Activated CD4-positive, alpha-beta memory T cell treated with anti-CD3 and anti-CD28 coated beads, Interleukin-2, amount 10 ng/mL, durations not matched to agents 7 days and 5 days (primary cell): ENCODE results near the gene PDE4D. TPM values are rescaled to one million over a fixed set of nuclear protein-coding genes. Genes with fewer than 3 reads are reported as not detected.

Source experiments
- CTCF ChIA-PET: fragments of 350-600 bp; sonication (Branson Sonifier 250); formaldehyde crosslinking; loops from one replicate; lab custom pipeline; 2021; ENCODE audit warnings: antibody characterized with exemption, inconsistent platforms; lab: Charles Lee
- POLR2A ChIA-PET: fragments of 350-600 bp; sonication (Branson Sonifier 250); formaldehyde crosslinking; loops from one replicate; lab custom pipeline; 2021; ENCODE audit warnings: antibody characterized with exemption; lab: Charles Lee
- DNase-seq: peaks from one replicate; pipeline ENCODE4 v3.0.0-alpha.2; 2020
- H3K27ac Mint-ChIP-seq: one replicate; pipeline ENCODE4 v1.8.0; 2021; ENCODE audit warnings: mild to moderate bottlenecking, mixed read lengths
- H3K27me3 Mint-ChIP-seq: one replicate; pipeline ENCODE4 v1.8.0; 2021; ENCODE audit warnings: mixed read lengths
- H3K36me3 Mint-ChIP-seq: one replicate; pipeline ENCODE4 v1.8.0; 2021; ENCODE audit warnings: low read depth, mixed read lengths
- H3K4me1 Mint-ChIP-seq: one replicate; pipeline ENCODE4 v1.8.0; 2021; ENCODE audit warnings: mixed read lengths
- H3K4me3 Mint-ChIP-seq: one replicate; pipeline ENCODE4 v1.8.0; 2021; ENCODE audit warnings: mild to moderate bottlenecking, mixed read lengths
- H3K9me3 Mint-ChIP-seq: one replicate; pipeline ENCODE4 v1.8.0; 2021; ENCODE audit warnings: mixed read lengths
- total RNA-seq, 2 experiments: library from RNA; stranded (reverse); gene quantifications; one replicate each; pipeline ENCODE4 v1.2.3, GENCODE V29; 2021

Gene PDE4D
- total RNA-seq, 2 experiments from 2014 or later, result 123 to 126 TPM

GRCh38 chr5:59445741-59446140 is 447.8 kb downstream of the PDE4D start:
- Mint-ChIP-seq H3K9me3 (no peaks in the 10 kb centered on the region), H3K4me1 (no peaks in the 10 kb centered on the region)

DNA sequence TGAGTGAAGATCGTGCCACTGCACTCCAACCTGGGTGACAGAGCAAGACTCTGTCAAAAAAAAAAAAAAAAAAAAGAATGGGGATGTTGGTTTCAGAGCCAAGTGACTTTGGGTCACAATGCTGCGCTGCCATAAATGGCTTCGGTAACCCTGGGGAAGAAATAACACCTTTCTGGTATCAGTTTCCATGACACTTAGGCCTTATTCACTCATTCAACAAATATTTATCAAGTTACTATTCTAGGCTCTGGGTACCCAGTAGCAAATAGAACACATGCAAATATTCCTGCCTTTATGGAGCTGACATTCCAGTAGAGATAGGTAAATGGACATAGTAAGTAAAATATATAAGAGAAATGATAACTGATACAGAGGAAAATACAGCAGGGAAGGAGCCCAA is 454.2 kb downstream of the PDE4D start:
- peaks cover 12% of the 10 kb centered on the region for H3K27me3 Mint-ChIP-seq
- POLR2A ChIA-PET, result no interaction called here
- H3K36me3 Mint-ChIP-seq, result no peaks in the 10 kb centered on the region
- H3K9me3 Mint-ChIP-seq, result no peaks in the 10 kb centered on the region
- no peak overlapping the region for H3K4me3 Mint-ChIP-seq
- no peaks in the 10 kb centered on the region for H3K4me1 Mint-ChIP-seq
- CTCF ChIA-PET, result interaction anchor here (0.7 kb wide), 1 partner anchor 248 kb away, joined by 3 read pairs; no protein-coding TSS in a partner anchor
- no peak for DNase-seq
- H3K27ac Mint-ChIP-seq, result no peak overlapping the region

More at GRCh38 chr5:59445741-59446140, 447.8 kb downstream of the PDE4D start:
- H3K27ac Mint-ChIP-seq, result no peak overlapping the region
- H3K27me3 Mint-ChIP-seq, result peaks cover 6% of the 10 kb centered on the region
- no peak for DNase-seq
- no peak overlapping the region for H3K4me3 Mint-ChIP-seq
- ChIA-PET POLR2A (no interaction called here), CTCF (no interaction called here)
- no peaks in the 10 kb centered on the region for H3K36me3 Mint-ChIP-seq

DNA sequence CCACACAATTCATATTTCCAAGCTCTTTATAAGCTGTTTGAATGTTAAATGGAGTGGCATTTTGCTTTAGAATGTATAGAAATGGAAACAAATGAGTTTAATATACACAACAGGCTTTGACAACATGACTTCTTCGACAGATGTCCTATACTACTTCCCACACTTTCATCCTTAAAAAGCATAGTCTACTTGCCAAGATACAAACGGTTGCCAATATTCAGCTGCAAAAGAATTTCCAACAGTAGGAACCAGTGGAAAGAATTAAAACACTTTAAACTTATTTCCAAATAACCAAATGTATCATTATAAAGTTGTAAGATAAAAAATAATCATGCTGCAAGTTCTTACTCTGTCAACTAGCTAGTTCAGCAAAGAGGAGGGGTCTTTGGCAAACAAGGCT is 456.4 kb downstream of the PDE4D start:
- Mint-ChIP-seq H3K27me3 (peaks cover 12% of the 10 kb centered on the region), H3K4me1 (no peaks in the 10 kb centered on the region), H3K36me3 (no peaks in the 10 kb centered on the region), H3K27ac (no peak overlapping the region), H3K9me3 (no peaks in the 10 kb centered on the region), H3K4me3 (no peak overlapping the region)
- DNase-seq, result no peak
- ChIA-PET CTCF (no interaction called here), POLR2A (no interaction called here)

DNA sequence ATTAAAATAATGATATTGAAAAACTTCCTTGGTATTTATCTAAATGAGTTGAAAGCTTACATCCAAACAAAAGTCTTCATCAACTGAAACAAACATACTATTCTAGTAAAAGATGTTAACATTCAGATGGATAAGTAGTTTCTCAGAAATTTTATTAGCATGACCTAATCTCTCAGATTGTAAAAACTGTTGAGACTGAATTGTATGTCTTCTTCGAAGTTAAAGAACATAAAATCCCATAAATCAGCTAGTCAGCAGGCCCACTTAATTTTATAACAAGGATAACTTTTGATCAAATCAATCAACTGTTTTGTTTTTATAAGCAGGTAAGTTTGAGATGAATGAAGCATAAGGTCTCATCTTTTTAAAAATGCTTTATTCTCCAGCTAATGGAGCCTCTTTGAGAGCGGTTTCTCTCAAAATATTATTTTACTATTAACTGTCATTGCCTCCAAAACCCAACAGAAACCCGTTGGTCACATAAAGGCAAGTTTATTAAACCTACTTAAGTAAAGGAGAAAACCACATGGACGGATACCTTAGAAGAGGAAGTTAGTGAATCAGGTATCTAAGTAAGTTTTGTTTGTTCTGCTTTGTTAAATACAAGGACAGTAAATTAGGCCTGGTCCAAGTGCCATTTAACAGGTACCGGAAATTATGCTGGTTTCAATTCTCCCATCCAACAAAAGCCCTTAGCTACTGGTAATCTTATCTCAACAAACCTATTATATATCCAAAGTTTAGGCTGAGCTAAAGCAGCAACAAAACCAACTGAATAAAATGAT is 457.0 kb downstream of the PDE4D start:
- Mint-ChIP-seq H3K36me3 (no peaks in the 10 kb centered on the region), H3K4me3 (no peak overlapping the region), H3K4me1 (no peaks in the 10 kb centered on the region), H3K27ac (no peak overlapping the region), H3K27me3 (peaks cover 11% of the 10 kb centered on the region), H3K9me3 (no peaks in the 10 kb centered on the region)
- POLR2A ChIA-PET, result no interaction called here
- CTCF ChIA-PET, result no interaction called here
- no peak for DNase-seq

GRCh38 chr5:59433174-59433573 is 460.4 kb downstream of the PDE4D start:
- POLR2A ChIA-PET, result no interaction called here
- Mint-ChIP-seq H3K27me3 (peaks cover 12% of the 10 kb centered on the region), H3K36me3 (no peaks in the 10 kb centered on the region), H3K27ac (no peak overlapping the region), H3K4me3 (no peak overlapping the region), H3K4me1 (no peaks in the 10 kb centered on the region), H3K9me3 (no peaks in the 10 kb centered on the region)
- DNase-seq, result no peak
- CTCF ChIA-PET, result no interaction called here

- no peaks in the 10 kb centered on the region for H3K36me3 Mint-ChIP-seq
- H3K4me1 Mint-ChIP-seq, result no peaks in the 10 kb centered on the region
- no peak overlapping the region for H3K4me3 Mint-ChIP-seq
- peaks cover 4% of the 10 kb centered on the region for H3K27me3 Mint-ChIP-seq
- no peaks in the 10 kb centered on the region for H3K9me3 Mint-ChIP-seq
- POLR2A ChIA-PET, result no interaction called here
- CTCF ChIA-PET, result no interaction called here
- H3K27ac Mint-ChIP-seq, result no peak overlapping the region
- DNase-seq, result no peak
Observed at GRCh38 chr5:59430066-59430685, 463.4 kb downstream of the PDE4D start.

DNA sequence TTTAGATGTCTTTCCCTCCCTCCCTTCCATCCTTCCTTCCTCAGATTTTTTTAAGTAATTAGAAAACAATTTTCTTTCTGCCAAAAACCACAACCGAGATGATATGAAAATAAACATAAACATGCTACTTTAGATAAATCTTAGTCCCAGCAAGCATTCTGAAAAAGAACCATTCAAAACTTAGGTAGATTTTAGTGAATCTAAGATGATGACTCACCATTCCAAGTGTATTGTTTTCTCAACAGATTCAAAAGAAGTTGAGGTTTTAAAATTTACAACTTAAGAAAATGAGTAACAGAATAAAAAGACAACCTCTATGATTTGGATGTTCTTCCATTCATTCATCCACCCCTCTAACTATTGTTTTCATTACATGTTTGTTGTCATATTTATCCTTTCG is 465.1 kb downstream of the PDE4D start:
- POLR2A ChIA-PET, result no interaction called here
- no peak overlapping the region for H3K4me3 Mint-ChIP-seq
- no peaks in the 10 kb centered on the region for H3K36me3 Mint-ChIP-seq
- DNase-seq, result no peak
- no peaks in the 10 kb centered on the region for H3K4me1 Mint-ChIP-seq
- H3K27ac Mint-ChIP-seq, result no peak overlapping the region
- H3K27me3 Mint-ChIP-seq, result peaks cover 2% of the 10 kb centered on the region
- no peaks in the 10 kb centered on the region for H3K9me3 Mint-ChIP-seq
- CTCF ChIA-PET, result no interaction called here

- Mint-ChIP-seq H3K27ac (no peak overlapping the region), H3K36me3 (no peaks in the 10 kb centered on the region)
Observed at GRCh38 chr5:59424515-59424914, 469.0 kb downstream of the PDE4D start.

DNA sequence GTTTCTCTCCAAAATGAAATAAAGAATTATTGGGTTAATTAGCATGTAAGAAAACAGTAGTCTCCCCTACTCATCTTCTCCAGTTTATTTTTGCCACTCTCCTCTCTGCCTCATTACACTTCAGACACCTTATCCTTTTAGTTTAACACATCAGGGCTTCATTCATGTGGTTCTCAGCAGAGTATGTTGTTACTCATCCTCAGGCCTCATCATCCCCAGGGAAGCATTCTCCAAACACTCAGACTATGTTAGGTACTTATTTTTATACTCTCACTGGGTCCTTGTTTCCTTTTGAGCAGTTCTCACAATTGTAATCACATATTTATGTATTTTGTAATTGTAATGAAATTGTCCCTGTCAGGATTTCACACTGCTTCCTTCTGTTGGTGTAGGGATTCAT is 470.5 kb downstream of the PDE4D start:
- ChIA-PET CTCF (no interaction called here), POLR2A (no interaction called here)
- DNase-seq, result no peak
- H3K36me3 Mint-ChIP-seq, result no peaks in the 10 kb centered on the region
- H3K9me3 Mint-ChIP-seq, result no peaks in the 10 kb centered on the region
- H3K4me3 Mint-ChIP-seq, result no peak overlapping the region
- peaks cover 6% of the 10 kb centered on the region for H3K27me3 Mint-ChIP-seq
- H3K4me1 Mint-ChIP-seq, result no peaks in the 10 kb centered on the region
- H3K27ac Mint-ChIP-seq, result no peak overlapping the region

More at GRCh38 chr5:59424515-59424914, 469.0 kb downstream of the PDE4D start:
- Mint-ChIP-seq H3K27me3 (peaks cover 4% of the 10 kb centered on the region), H3K4me1 (no peaks in the 10 kb centered on the region), H3K4me3 (no peak overlapping the region), H3K9me3 (no peaks in the 10 kb centered on the region)
- POLR2A ChIA-PET, result no interaction called here
- CTCF ChIA-PET, result no interaction called here
- no peak for DNase-seq

DNA sequence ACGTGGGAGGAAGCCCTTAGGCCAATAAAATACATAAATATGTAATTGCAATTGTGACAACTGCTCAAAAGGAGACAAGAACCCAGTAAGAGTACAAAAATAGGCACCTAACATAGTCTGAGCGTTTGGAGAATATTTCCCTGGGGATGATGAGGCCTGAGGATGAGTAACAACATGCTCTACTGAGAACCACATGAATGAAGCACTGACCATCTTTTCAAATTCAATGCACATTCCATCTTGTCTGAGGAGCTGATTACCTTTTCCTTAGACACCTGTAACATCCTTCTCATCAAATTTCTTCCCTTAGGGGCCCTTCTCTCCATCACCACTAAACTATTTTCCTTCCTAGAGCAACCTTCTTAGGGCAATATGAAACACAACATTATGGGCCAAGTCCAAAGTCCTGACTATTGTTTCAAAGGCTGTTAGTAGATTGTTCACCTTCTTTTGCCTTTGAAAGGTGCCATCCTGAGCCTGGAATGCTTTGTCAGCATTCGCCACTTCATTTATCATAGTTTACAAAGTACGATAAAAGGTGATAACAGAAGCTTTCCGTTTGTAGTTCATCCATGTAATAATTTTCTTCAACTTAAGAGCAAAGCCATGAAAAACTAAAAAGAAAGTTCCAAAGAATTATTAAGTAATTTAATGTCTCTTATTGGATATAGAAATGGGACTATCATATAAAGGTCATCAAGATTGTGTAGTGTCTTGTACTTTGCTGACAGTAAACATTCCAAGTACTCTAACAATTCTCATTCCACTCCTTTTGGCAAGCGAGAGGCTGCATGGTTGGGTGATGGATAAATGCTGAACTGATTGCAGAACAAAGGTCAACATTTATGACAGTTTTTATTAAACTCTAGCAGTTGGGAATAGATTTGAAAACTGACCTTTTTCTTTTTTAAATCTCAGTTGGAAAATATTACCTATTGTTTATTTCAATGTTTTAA is 471.3 kb downstream of the PDE4D start:
- ChIA-PET POLR2A (no interaction called here), CTCF (no interaction called here)
- Mint-ChIP-seq H3K36me3 (no peaks in the 10 kb centered on the region), H3K9me3 (no peaks in the 10 kb centered on the region), H3K4me3 (no peak overlapping the region), H3K27ac (no peak overlapping the region), H3K27me3 (peaks cover 6% of the 10 kb centered on the region), H3K4me1 (no peaks in the 10 kb centered on the region)
- DNase-seq, result no peak

DNA sequence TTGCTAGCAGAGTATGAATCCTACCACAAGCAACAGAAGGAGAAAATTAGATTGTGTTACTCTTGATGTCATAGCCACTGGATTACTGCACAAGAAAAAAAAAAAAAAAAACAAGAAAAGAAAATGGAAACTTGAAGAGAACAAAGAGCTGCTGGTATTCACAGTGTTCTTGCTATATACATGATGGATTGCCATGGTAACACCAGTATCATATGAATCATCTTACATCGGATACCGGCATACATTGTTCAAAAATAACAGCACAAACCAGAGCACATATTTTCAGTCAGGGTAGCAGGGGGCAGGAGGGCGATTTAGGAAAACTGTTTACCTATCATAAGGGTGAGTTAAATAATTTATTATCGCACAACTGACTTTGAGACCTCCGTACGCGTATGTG is 472.9 kb downstream of the PDE4D start:
- H3K4me1 Mint-ChIP-seq, result no peaks in the 10 kb centered on the region

DNA sequence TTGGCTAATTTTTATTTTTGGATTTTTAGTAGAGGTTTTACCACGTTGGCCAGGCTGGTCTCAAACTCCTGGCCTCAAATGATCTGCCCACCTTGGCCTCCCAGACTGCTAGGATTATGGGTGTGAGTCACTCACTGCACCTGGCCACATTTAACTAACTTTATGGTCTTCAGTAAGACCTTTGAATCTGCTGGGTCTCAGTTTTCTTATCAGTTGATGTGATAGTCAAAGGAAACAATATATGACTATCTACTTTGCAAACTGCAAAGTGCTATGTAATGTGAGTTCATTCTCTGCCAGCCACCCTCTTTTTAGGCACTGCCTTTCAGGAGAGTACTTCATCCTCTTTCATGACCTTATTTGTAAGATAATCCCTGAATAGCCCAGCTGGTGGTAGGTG is 474.7 kb downstream of the PDE4D start:
- Mint-ChIP-seq H3K27ac (no peak overlapping the region), H3K9me3 (no peaks in the 10 kb centered on the region), H3K4me1 (no peaks in the 10 kb centered on the region), H3K27me3 (peaks cover 23% of the 10 kb centered on the region), H3K4me3 (no peak overlapping the region), H3K36me3 (no peaks in the 10 kb centered on the region)
- ChIA-PET POLR2A (no interaction called here), CTCF (no interaction called here)
- no peak for DNase-seq

More for the DNA sequence above, 472.9 kb downstream of the PDE4D start:
- ChIA-PET POLR2A (no interaction called here), CTCF (no interaction called here)
- H3K4me3 Mint-ChIP-seq, result no peak overlapping the region
- H3K36me3 Mint-ChIP-seq, result no peaks in the 10 kb centered on the region
- DNase-seq, result no peak
- H3K27me3 Mint-ChIP-seq, result peaks cover 12% of the 10 kb centered on the region
- H3K27ac Mint-ChIP-seq, result no peak overlapping the region
- no peaks in the 10 kb centered on the region for H3K9me3 Mint-ChIP-seq

DNA sequence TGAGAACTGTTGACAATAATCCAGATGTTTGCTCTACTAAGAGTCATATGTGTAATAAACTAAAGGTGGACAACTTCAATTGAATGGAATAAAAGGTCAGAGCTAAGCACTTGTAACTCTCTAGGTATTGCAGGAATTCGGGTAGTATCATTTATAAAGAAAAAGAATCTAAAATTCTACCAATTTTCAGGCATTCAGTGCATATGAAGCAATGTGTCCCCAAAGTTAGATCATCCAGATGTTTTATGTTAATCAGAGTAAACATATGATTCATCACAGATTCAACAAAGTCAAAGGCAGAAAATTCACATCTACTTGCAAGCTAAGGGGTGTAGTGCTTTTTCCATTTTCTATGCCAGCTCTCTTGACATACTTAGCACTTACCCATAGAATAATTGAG is 477.1 kb downstream of the PDE4D start:
- H3K4me1 Mint-ChIP-seq, result no peaks in the 10 kb centered on the region
- peaks cover 23% of the 10 kb centered on the region for H3K27me3 Mint-ChIP-seq
- ChIA-PET CTCF (no interaction called here), POLR2A (no interaction called here)
- DNase-seq, result no peak
- H3K36me3 Mint-ChIP-seq, result no peaks in the 10 kb centered on the region
- no peak overlapping the region for H3K4me3 Mint-ChIP-seq
- no peak overlapping the region for H3K27ac Mint-ChIP-seq
- H3K9me3 Mint-ChIP-seq, result no peaks in the 10 kb centered on the region
